Thoracic aorta (tissue), 2 donors: ENCODE measurements around the gene ZDHHC17. TPM values are rescaled to one million over a fixed set of nuclear protein-coding genes. Genes with fewer than 3 reads are reported as not detected.

Experiments
- ATAC-seq: fragments of 150-250 bp; one replicate; pipeline ENCODE4 v1.8.0; 2017; ENCODE audit warnings: low read depth; ENCODE audit not compliant: insufficient number of reproducible peaks, low FRiP score
- DNase-seq: peaks from one replicate; pipeline ENCODE4 v3.0.0-alpha.2; 2020; ENCODE audit warnings: low spot score
- H3K27ac ChIP-seq, 2 donors: fragments of 200-600 bp; sonication (generic); 1 replicate in 1 of 2; 2 replicates in 1 of 2; pipeline ENCODE4 v1.5.1; 2016; ENCODE audit warnings: mild to moderate bottlenecking in 2 of 2, moderate library complexity in 2 of 2
- H3K27me3 ChIP-seq: fragments of 200-600 bp; sonication (generic); replicated peaks from 2 replicates; pipeline ENCODE4 v1.6.0; 2016; ENCODE audit warnings: mild to moderate bottlenecking; ENCODE audit not compliant: insufficient read depth
- H3K36me3 ChIP-seq: fragments of 200-600 bp; sonication (generic); one replicate; pipeline ENCODE4 v1.5.1; 2016
- H3K4me1 ChIP-seq, 2 donors: fragments of 200-600 bp; sonication (generic); 1 replicate in 1 of 2; 2 replicates in 1 of 2; pipeline versions ENCODE4 v1.5.1 to v1.6.0; 2016; ENCODE audit warnings: low read depth in 2 of 2, mild to moderate bottlenecking in 1 of 2; ENCODE audit not compliant: control insufficient read depth in 1 of 2
- H3K4me3 ChIP-seq: fragments of 200-600 bp; sonication (generic); 2 replicates; pipeline ENCODE4 v1.5.1; 2016; ENCODE audit warnings: mild to moderate bottlenecking
- H3K9me3 ChIP-seq: fragments of 200-600 bp; sonication (generic); 2 replicates; pipeline ENCODE4 v1.5.1; 2016
- total RNA-seq, 2 donors: library from RNA; depleted of rRNA; stranded (reverse); fragments of >200 nt; gene quantifications; one replicate each; pipeline versions ENCODE4 v1.1.0 to v1.2.3, GENCODE V29; 2016
- TF ChIP-seq, protein P1 (sequence below): fragments of 200-600 bp; sonication (generic); IDR thresholded peaks from one replicate; pipeline ENCODE4 v1.5.1; 2019; ENCODE audit warnings: antibody characterized with exemption

The ZDHHC17 gene
- total RNA-seq, 2 donors from 2014 or later: 21.7 to 68.8 TPM

DNA sequence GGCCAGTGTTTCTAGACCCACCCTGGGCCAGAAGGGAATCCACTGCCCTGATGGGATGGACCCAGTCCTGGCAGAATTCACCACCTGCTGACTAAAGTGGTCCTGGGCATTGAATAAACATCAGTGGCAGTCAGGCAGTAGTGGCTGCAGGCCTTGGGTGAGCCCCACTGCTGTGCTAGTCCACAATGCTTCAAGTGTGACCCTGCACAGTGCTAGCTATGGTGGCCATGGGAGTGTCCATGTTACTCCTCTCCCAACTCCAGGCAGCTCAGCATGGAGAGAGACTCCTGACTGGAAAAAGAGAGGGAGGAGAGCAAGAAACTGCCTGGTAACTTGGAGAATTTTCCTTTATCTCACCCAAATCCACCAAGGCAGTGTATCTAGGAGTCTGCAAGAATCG lies 132.4 kb downstream of the ZDHHC17 start:
- ATAC-seq (no peak), DNase-seq (no peak)
- Histone ChIP-seq H3K36me3 (no peaks in the 10 kb centered on the region), H3K4me3 (no peak overlapping the region), H3K9me3 (peaks cover 6% of the 10 kb centered on the region), H3K4me1 (peaks cover 0 to 10% of the 10 kb centered on the region in 2 donors), H3K27ac (no peak overlapping the region), H3K27me3 (no peaks in the 10 kb centered on the region)
- TF ChIP-seq, protein P1, sequence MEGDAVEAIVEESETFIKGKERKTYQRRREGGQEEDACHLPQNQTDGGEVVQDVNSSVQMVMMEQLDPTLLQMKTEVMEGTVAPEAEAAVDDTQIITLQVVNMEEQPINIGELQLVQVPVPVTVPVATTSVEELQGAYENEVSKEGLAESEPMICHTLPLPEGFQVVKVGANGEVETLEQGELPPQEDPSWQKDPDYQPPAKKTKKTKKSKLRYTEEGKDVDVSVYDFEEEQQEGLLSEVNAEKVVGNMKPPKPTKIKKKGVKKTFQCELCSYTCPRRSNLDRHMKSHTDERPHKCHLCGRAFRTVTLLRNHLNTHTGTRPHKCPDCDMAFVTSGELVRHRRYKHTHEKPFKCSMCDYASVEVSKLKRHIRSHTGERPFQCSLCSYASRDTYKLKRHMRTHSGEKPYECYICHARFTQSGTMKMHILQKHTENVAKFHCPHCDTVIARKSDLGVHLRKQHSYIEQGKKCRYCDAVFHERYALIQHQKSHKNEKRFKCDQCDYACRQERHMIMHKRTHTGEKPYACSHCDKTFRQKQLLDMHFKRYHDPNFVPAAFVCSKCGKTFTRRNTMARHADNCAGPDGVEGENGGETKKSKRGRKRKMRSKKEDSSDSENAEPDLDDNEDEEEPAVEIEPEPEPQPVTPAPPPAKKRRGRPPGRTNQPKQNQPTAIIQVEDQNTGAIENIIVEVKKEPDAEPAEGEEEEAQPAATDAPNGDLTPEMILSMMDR: no peak

DNA sequence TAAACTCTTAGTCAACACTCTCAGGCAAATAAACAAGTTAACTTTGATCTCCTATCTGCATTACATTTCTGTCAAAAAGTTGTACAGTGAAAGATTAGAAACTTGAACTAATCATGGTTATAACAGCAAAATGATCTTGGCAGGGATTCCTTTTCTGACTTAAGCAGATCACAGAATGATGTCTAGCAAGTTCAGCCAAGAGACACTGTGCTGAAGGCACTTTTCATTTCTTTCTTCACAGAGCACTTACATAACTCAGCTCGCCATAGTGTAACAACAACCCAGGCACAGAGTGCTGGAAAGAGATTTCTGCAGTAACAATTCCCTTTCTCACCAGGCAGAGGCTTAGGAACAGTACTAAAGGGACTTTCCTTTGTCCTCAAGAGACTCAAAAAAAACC lies 134.5 kb downstream of the ZDHHC17 start:
- TF ChIP-seq, protein P1: no peak
- Histone ChIP-seq H3K4me3 (no peak overlapping the region), H3K27me3 (no peaks in the 10 kb centered on the region), H3K9me3 (peaks cover 6% of the 10 kb centered on the region), H3K27ac (no peak overlapping the region), H3K36me3 (no peaks in the 10 kb centered on the region), H3K4me1 (peaks cover 0 to 14% of the 10 kb centered on the region in 2 donors)
- ATAC-seq (no peak), DNase-seq (no peak)

DNA sequence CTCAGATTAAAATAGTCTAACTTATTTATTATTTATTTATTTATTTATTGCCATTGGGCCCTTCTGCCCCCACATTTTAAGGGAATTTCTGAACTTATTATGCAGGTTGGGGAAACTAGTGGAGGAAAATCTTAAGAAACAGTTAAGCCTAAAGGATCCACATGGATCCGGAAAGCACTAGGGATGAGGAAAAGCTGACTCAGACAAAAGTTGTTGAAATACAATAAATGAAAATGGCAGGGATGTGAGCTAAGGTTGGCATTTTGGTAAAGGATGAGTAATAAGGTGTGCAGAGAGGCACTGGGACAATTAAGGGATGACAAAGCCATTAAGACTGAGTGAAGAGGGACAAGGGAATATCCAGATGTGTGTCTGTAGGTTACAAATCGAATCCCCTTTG lies 135.6 kb downstream of the ZDHHC17 start:
- no peak overlapping the region for H3K4me3 ChIP-seq
- TF ChIP-seq, protein P1: no peak
- H3K36me3 ChIP-seq: no peaks in the 10 kb centered on the region
- ATAC-seq (no peak), DNase-seq (no peak)
- peaks cover 0 to 14% of the 10 kb centered on the region in 2 donors for H3K4me1 ChIP-seq
- H3K27ac ChIP-seq: no peak overlapping the region
- H3K9me3 ChIP-seq: peaks cover 2% of the 10 kb centered on the region
- no peaks in the 10 kb centered on the region for H3K27me3 ChIP-seq

DNA sequence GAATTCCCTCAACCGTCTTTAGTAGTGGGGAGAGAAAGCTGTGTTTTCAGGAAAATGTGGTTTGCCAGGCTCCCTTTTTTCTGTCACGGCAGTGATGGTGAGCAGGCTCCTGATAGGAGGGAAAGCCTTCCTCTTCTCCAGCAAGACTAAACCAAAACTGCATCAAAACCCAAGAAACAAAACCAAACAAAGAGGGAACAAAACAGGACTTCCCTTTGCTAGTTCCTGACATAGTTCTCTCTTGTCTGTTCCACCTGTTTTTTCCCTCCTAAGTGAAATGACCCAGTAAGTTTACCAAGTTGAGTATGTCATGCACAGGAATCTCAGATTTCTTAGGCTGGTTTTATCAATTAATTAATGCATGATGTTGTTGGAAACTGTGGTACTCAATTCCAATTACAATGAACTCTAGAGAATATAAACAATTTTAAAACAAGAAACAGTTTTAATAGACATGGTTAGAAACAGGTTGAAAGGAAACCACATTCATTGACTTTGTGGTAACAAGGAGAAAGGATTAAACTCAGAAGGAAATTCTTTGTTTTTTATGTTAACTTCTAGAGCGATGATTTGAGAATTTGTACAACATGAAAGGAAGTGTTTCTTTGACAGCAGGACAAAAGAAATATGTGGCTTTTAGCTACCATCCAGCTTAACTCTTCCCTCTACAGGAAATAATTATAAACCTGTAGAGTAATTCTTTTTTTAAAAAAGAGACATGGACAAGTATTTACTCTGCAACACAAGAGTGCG lies 137.9 kb downstream of the ZDHHC17 start:
- TF ChIP-seq, protein P1: no peak

More for the DNA sequence above, 137.9 kb downstream of the ZDHHC17 start:
- no peaks in the 10 kb centered on the region for H3K9me3 ChIP-seq
- no peak for DNase-seq
- no peak overlapping the region for H3K27ac ChIP-seq
- no peaks in the 10 kb centered on the region for H3K36me3 ChIP-seq
- no peak overlapping the region for H3K4me3 ChIP-seq
- ATAC-seq: no peak
- H3K4me1 ChIP-seq: peaks cover 0 to 14% of the 10 kb centered on the region in 2 donors
- no peaks in the 10 kb centered on the region for H3K27me3 ChIP-seq

Other genes with a start within 250 kb of the ZDHHC17 start
- 10 to 100 TPM; 65.5 to 78.9 TPM for gene OSBPL8, start 204.3 kb upstream of the ZDHHC17 start, total RNA-seq
- gene CSRP2, start 114.9 kb downstream of the ZDHHC17 start, total RNA-seq: 10 to 100 TPM; 75.0 to 93.5 TPM